HG02763 (cell line): ENCODE measurements around the gene SCAMP4.

Experiments
- ATAC-seq: cut with Tn5 transposase; IDR thresholded peaks from one replicate; pipeline ENCODE4 v1.9.1; 2021; ENCODE audit warnings: mild to moderate bottlenecking, moderate library complexity; ENCODE audit not compliant: unreplicated experiment

The SCAMP4 gene

DNA sequence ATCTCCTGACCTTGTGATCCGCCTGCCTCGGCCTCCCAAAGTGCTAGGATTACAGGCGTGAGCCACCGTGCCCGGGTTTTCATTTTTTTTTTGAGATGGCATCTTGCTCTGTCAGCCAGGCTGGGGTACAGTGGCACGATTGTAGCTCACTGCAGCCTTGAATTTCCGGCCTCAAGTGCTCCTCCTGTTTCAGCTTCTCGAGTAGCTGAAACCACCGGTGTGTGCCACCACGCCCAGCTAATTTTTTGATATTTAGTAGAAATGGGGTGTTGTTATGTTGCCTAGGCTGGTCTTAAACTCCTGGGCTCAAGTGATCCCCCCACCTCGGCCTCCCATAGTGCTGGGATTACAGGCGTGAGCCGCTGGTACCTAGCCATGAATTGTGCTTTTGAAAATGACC is 5.9 kb downstream of the SCAMP4 start:
- no peak for ATAC-seq

DNA sequence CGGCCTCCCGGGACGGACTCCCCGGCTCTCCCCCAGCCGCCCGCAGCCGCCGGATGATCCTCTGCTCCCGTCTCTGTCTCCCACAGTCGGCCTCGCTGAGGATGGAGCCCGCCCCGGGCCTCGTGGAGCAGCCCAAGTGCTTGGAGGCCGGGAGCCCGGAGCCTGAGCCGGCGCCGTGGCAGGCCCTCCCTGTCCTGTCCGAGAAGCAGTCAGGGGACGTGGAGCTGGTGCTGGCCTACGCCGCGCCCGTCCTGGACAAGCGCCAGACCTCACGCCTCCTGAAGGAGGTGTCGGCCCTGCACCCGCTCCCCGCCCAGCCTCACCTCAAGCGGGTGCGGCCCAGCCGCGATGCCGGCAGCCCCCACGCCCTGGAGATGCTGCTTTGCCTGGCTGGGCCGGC is 6.8 kb downstream of the SCAMP4 start:
- ATAC-seq, result no peak

DNA sequence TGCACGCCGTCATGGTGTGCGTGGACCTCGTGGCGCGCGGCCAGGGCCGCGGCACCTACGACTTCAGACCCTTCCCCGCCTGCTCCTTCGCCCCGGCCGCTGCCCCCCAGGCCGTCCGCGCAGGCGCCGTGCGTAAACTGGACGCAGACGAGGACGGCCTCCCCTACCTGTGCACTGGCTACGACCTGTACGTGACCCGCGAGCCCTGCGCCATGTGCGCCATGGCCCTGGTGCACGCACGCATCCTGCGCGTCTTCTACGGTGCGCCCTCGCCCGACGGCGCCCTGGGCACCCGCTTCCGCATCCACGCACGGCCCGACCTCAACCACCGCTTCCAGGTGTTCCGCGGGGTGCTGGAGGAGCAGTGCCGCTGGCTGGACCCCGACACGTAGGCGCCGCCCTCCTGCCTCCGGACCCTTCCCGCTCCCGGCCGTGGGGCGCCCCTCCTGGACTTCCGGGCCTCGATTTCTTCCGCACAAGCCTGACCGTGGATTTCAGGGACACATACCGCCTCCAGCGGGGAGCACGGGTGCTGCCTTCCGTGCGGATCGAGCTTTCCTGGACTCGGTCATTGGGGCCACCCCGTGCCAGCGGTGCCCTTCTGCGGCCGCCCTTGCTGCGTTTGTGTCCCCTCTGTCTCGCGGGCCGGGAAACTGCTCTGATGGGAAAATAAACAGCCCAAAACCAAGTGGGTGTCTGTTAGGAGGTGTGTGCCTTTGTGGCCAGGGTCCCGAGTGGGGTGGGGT is 7.7 kb downstream of the SCAMP4 start:
- no peak for ATAC-seq

DNA sequence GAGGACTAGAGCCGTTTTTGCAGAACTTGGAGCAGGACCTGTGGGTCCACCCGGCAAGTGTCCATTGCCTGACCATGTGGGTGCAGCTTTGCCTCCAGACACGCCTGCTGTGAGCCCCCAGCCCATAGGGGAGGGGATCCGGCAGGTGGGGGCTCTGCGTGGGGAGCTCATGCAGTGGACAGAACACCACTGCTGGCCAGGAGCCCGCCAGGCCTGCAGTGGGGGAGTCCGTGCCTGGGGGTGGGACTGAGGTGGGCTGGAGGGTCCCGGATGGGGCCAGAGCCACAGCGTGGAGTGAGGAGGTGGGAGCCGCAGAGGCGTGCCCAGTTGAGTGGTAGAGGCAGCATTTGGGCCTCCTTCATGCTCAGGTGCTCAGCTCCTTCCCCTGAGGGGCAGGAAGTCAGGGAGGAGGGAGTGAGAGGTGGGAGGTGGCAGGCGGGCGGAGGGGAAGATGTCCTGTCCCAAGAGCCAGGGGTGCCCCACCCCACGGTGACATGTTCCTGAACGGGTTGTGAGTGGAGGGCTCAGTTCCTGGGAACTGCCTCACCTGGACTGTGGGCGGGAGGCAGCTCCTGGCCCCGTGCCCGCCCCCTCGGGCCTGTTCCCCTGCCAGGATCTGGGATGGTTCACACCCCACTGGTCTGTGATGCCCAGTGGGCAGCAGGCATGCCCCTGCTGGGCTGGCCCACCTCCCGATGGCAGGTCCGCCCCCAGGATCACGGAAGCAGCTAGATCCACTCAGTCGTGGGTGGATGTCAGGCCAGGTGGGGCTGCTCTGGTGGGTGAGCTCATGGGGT is 8.8 kb downstream of the SCAMP4 start:
- no peak for ATAC-seq

DNA sequence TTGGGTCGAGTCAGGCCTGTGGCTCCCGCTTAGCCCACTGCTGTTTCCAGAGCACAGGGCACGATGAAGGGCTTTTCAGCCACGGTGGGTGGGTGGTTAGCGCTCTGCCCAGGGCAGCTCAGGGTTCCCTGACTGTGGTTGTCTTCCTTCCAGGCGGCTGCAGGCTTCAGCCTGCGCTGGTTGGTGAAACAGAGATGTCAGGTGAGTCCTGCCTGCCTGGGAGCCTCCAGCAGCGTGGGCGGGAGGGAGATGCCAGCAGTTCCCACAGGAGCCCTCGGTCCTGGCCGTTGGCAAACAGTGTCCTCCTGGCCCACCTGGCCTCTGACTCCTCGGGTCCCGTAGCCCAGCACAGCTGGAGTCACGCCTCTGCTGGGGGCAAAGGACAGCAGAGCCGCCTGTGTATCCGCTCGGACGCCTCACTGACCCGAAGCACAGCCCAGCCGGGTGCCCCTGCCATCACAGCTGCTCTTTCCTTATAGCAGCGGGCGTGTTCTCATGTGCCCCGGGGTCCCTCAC is 9.7 kb downstream of the SCAMP4 start:
- no peak for ATAC-seq

DNA sequence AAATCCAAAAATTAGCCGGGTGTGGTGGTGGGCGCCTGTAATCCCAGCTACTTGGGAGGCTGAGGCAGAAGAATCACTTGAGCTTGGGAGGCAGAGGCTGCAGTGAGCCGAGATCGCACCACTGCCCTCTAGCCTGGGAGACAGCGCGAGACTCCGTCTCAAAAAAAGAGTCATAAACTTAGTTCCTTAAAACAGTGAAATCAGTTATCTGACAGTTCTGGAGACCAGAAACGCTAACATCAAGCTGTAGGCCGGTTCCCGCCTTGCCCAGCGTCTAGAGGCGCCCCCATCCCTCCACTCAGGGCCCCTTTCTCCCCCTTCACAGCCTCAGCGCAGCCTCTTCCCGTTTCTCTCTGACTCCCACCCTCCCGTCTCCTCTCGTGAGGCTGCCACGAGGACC is 11.9 kb downstream of the SCAMP4 start:
- no peak for ATAC-seq

DNA sequence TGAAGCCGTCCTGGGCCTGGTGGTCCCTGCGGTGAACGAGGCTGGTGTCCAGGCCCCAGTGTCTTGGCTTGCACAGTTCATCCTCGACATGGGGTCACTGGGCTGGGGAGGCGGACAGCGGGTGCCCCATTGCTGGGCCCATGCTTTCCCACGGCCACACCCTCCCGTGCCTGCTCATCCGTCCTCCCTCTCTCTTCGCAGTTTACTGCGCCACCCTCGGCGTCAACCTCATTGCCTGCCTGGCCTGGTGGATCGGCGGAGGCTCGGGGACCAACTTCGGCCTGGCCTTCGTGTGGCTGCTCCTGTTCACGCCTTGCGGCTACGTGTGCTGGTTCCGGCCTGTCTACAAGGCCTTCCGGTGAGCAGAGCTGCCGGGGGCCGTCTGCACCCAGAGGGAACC is 12.7 kb downstream of the SCAMP4 start:
- no peak for ATAC-seq

DNA sequence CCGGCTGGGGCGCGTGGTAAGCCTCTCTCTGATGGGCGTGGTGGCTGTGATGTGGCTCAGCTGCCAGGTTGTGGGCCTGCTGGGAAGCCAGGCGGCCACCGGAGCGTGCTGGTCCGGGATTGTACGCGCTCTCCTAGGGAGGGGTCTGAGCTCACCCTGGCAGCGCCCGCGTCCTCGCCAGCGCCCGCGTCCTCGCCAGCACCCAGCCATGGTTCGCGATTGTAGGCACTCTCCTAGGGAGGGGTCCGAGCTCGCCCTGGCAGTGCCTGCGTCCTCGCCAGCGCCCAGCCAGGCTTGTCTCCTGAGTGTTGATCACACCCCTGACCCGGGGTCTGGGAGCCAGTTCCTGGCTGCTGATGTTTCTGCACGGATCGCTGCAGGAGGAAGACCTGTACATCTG is 13.8 kb downstream of the SCAMP4 start:
- ATAC-seq, result no peak

DNA sequence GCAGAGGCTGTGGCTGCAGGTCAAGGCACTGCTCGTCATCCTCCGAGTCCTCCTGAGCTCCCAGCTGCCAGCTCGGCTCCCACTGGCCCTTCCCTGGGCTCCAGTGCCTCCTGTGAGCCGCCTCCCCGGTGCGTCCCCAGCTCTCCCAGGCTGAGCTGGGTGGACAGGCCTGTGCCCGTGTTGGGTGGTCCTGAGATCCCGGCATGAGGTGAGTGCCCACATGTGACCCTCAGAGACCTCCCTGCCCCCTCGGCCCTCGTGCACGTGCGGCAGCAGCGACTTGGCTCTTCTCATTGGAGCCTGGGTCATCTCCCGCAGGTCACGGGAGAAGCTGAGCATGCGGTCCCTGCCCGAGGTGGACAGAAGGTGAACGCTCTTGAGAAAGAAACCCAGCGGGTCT is 15.4 kb downstream of the SCAMP4 start:
- ATAC-seq, result no peak

DNA sequence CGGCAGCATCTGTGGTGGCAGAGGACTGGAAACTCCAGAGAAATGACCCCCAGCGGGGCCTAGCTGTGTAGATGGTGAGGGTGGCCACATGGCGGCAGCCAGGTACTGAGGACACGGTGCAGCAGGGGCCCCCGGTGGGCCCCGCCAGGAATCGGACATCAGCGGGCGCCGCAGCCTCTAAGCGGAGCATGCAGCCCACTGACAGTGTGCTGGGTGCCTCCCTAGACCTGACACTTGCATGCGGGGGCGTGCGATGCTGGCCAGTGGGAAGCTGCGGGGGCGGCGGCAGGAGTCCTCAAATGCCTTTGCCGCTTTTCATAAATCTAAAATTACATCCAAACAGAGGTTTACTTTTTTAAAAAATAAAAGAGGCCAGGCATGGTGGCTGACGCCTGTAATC is 16.1 kb downstream of the SCAMP4 start:
- no peak for ATAC-seq

DNA sequence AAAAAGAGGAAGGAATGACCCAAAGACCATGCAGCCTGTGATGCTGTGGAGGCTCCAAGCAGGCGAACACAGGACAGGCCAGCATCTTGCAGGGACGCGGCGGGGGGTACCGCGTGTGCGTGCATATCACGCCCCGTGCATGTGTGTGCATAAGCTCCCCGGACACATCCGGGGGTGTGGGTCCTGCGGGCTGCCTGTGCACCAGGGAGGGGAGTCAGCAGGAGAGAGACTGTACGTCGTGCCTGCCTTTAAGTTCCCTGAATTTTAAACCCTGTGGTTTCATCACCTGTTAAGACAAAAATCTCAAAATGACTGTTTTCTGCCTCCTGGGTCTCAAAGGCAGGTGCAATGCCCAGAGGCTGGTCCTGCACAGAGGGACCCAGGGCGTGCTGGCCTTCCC is 16.6 kb downstream of the SCAMP4 start:
- ATAC-seq, result no peak

DNA sequence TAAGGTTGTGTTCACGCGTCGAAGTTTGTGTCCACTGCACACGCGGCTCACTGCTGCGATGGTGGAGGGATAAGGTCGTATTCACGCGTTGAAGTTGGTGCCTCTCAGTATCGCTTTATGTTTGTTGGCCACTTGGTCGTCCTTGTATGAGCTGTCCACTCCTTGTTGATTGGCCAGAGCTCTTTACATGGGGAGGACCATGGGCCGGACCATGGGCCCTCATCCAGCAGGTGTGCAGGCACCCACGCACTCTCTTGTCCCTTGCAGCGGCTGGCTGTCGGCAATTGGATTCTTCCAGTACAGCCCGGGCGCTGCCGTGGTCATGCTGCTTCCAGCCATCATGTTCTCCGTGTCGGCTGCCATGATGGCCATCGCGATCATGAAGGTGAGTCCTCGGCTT is 17.6 kb downstream of the SCAMP4 start:
- no peak for ATAC-seq

DNA sequence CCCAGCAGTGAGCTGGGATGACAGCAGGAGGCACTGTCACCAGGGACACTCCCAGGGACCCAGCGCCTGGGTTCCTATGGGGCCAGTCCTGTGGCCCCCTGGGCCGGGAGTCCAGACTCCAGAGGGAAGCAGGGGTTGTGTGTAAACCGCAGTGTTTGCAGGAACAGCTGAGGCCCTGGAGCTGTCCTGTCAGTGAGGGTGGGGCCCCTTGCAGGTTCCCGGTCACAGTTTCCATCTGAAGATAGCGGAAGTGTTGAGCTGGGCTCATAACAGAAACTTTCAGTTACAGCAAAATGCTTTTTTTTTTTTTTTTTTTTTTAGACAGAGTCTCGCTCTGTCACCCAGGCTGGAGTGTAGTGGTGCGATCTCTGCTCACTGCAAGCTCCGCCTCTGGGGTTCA is 18.1 kb downstream of the SCAMP4 start:
- ATAC-seq, result no peak

DNA sequence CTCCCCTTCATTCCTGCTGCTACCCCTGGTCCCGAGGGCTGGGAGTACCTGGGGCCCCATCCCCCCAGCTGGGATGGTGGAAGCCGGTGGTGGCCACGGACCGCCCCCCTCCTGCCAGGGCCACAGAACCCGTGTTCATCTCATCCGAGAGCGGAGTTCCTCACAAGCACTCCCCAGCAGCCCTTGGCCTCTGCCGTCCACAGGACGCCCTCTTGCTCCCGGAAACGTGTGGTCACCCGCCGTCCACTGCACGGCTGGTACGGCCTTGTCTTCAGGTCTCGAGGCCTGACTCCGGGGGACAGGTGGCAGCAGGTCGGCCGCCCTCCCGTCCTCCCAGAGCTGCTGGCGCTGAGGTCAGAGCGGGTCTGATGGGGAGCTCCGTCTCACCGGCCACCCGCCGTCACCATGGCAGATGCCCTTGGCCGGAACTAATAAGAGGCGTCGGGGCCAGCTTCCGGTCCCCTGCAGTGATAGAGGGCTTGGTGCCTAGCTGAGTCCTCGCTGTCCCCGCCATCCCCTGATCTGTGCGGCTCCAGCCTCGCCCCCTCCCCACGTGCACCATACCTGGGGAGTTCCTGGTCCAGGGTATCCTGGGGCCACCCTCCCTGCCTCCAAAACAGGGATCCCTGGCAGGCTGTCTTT is 19.2 kb downstream of the SCAMP4 start:
- ATAC-seq, result no peak

DNA sequence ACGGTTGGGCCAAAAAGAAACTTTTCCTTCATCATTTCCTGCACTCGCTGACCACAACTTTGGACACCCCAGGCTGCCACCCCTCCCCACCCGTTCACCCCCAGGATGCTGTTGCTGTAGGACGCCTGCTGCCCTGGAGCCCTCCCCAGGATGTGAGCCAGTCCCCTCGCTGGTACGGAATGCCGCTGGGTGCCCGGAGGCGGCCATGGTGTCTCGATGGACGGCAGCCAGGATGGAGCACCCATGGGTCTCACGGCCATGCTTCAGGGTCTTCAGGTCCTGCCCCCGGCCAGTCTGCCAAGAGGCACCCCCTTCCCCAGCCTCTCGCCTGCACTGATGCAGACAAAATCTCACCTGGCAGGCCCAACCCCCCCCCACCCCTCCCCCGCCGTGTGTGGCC is 20.3 kb downstream of the SCAMP4 start:
- ATAC-seq, result no peak

DNA sequence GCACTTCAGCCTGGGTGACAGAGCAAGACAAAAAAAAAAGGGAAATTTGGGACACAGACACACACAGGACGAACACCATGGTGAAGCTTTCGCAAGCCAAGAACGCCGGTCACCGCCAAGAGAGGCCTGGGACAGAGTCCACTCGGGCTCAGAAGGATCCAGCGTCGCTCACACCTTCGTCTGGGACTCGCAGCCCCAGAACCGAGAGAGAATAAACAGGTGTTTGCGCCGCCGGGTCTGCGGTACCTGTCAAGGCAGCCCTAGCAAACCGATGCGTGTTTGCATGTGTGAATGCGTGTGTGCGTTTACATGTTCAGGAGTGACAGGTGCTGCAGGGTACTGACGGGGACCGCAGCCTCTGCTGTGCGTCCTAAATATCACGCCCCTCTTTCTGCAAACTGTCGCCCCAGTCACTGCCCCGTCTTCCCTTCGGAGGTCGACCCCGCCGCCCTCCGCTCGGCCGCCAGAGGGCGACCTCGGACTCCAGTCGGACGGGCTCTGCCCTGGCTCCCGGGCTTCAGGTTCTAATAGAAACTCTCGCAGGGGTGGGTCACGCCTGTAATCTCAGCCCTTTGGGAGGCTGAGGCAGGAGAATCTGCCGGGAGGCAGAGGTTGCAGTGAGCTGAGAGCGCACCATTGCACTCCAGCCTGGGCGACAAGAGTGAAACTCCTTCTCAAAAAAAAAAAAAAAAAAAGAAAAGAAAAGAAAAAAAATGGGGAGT is 24.0 kb downstream of the SCAMP4 start:
- ATAC-seq, result no peak

DNA sequence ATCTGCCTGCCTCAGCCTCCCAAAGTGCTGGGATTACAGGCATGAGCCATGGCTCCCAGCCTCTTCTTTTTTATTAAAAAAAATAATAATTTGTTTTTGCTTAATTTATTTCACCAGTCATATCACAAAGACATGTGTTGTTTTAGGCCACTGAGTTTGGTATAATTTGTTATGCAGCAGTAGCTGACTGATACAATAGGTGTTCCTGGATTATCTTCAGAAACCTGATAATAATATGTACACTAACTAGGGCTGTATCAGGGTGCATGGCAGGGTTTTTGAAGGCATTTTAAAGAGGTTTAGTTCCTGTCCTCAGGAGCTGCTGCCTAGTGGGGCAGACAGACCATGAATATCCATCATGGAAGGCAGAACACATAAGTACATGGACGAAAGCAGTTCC is 26.2 kb downstream of the SCAMP4 start:
- ATAC-seq, result no peak

DNA sequence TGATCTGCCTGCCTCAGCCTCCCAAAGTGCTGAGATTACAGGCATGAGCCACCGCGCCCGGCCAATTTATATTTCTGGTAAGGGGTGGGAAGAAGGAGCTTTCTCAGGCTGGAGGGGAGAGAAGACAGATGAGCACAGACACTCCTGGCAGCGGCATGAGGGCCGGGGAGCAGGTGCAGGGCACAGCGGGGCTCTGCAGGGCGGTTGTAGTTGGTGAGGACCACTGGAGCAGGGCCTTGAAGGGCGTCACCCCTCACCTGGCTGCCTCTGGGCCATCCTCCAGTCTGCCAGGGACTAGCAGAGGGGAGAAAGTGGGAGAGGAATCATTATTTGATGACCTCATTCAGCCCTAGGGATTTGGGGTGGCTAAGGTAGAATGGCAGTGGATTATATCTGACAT is 27.2 kb downstream of the SCAMP4 start:
- ATAC-seq, result no peak

DNA sequence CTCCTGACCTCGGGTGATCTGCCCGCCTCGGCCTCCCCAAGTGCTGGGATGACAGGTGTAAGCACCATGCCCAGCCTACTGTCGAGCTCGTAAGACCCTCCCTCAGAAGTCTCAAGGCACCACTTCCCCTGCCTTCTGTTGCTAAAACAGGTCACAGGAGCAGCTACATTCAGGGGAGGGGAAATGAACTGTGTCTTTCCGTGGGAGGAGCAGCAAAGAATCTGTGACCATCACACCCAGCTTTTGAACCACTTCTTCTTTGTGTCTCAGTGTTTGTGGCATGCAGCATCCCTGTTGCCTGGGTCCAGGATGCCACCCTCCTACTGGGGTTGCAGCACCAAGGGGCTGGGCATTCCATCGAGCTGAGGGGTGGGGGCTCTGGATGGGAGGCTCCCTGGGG is 28.0 kb downstream of the SCAMP4 start:
- ATAC-seq, result no peak

DNA sequence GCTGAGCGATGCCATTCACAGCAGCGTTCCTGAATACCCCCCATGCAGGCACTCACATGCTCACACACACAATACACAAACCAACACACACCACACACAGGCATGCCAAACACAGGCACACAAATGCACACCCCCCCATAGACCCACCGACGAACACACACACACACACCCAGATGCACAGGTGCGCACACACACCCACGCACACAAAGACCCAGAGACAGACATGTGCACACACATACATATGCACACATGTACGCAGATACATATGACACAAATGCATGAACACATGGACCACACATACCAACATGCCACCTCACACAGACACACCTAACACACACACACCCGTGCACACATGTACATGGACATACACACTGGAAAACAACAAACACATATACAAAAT is 28.7 kb downstream of the SCAMP4 start:
- ATAC-seq, result no peak

DNA sequence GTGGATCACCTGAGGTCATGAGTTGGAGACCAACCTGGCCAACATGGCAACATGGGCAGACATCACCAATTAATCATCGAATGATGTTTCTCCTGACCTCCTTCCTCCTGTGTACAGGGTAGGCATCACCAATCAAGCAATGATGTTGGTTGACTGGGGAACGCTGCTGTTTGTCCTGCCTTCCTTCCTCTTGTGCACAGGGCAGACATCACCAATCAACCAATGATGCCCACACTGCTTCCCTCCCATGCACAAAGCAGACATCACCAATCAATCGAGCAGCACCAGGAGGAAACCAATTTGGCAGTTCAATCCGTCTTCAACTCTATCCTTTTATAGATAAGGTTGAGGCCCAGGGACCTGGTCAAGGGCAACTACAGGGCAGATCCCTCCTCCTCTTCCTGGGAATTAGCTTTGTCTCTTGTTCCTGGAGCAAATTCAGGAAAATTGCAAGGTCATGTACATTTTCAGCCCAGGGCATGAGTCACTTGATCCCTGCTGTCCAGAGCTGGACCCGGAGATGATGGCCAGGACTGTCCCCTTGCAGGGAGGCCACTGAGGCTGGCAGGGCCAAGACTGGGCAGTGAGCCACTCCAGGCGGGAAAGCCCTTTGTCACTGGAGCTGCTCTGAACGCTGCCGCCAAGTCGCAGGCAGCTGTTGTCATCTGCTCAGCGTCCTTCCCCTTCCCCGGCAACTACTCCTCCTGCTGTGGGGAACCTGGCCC is 30.4 kb downstream of the SCAMP4 start:
- no peak for ATAC-seq
